GM20000 (cell line): Measurements from ENCODE around the gene TICRR.
A peak's percentile ranks its signal among the peaks of the same experiment; 100 is the strongest.
"Not testable (repeated sequence)": the region's sequence is repeated elsewhere in the genome, so short reads cannot be mapped to it uniquely, and the experiment has no call there.

Source experiments
- DNase-seq: peaks from one replicate; pipeline ENCODE4 v3.0.0; 2012; ENCODE audit warnings: low spot score
- CTCF ChIP-seq: IDR thresholded peaks from 2 replicates; pipeline ENCODE4 v1.5.1; 2012; ENCODE audit warnings: mild to moderate bottlenecking, control low read depth; ENCODE audit errors: extremely low read depth, missing control alignments

TICRR gene

GRCh38 chr15:89533861-89534544 lies 41.3 kb upstream of the TICRR start:
- TF ChIP-seq CTCF = no peak
- DNase-seq = no peak

GRCh38 chr15:89539027-89539426 lies 36.2 kb upstream of the TICRR start:
- no peak for DNase-seq
- no peak for TF ChIP-seq CTCF

GRCh38 chr15:89542369-89542768 lies 32.9 kb upstream of the TICRR start:
- no peak for DNase-seq
- TF ChIP-seq CTCF = no peak

- no peak for DNase-seq
Observed at GRCh38 chr15:89543389-89543788, 31.9 kb upstream of the TICRR start.

GRCh38 chr15:89549138-89549537 lies 26.1 kb upstream of the TICRR start:
- not testable (repeated sequence) for DNase-seq

More at GRCh38 chr15:89543389-89543788, 31.9 kb upstream of the TICRR start:
- no peak for TF ChIP-seq CTCF

- no peak for TF ChIP-seq CTCF
- no peak for DNase-seq
Observed at GRCh38 chr15:89550427-89550826, 24.8 kb upstream of the TICRR start.

- DNase-seq = peak; percentile 49
Observed at GRCh38 chr15:89551550-89551949, 23.7 kb upstream of the TICRR start.

More at GRCh38 chr15:89551550-89551949, 23.7 kb upstream of the TICRR start:
- no peak for TF ChIP-seq CTCF
